Rectal smooth muscle tissue (tissue), 1 donor: ENCODE data around the gene HCN4.
A peak's percentile ranks its signal among the peaks of the same experiment; 100 is the strongest.

Source experiments
- H3K27ac ChIP-seq: one replicate; pipeline ENCODE4 v1.7.0; 2013; ENCODE audit warnings: low read depth, low read length, inconsistent platforms
- H3K27me3 ChIP-seq: one replicate; pipeline ENCODE4 v1.7.0; 2013; ENCODE audit warnings: low read length; ENCODE audit not compliant: control insufficient read depth, insufficient read depth
- H3K36me3 ChIP-seq: one replicate; pipeline ENCODE4 v1.7.0; 2013; ENCODE audit warnings: low read length; ENCODE audit not compliant: control insufficient read depth, insufficient read depth
- H3K4me1 ChIP-seq: one replicate; pipeline ENCODE4 v1.7.0; 2013; ENCODE audit warnings: low read length; ENCODE audit not compliant: control insufficient read depth, insufficient read depth
- H3K4me3 ChIP-seq: one replicate; pipeline ENCODE4 v1.7.0; 2013; ENCODE audit warnings: low read length
- H3K9ac ChIP-seq: one replicate; pipeline ENCODE4 v1.7.0; 2013; ENCODE audit warnings: low read length

HCN4 gene

DNA sequence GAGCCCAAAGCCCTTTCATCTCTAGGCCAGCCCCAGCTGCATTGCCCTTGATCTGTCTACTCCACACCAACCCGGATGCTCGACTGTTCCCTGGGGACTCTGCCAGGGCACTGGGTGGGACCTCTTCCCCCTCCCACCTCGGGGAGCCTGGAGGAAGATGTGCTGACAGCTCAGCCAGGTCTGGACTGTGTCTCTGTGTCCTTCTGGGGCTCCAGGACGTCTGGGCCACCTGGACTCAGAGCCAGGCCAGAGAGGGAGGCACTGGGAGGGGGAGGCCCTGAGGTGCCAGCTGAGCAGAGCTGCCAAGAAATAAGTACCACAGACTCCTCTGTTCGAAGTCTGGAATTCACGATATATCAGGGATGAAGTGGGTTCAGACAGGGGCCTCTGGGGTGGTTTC, 5.8 kb upstream of the HCN4 start:
- no peak overlapping the region for H3K27ac ChIP-seq
- H3K4me1 ChIP-seq = no peaks in the 10 kb centered on the region
- peaks cover 7% of the 10 kb centered on the region for H3K27me3 ChIP-seq
- no peaks in the 10 kb centered on the region for H3K36me3 ChIP-seq
- no peak overlapping the region for H3K9ac ChIP-seq
- no peak overlapping the region for H3K4me3 ChIP-seq

- Histone ChIP-seq H3K4me1 (no peaks in the 10 kb centered on the region), H3K9ac (no peak overlapping the region), H3K27me3 (peaks cover 14% of the 10 kb centered on the region), H3K4me3 (no peak overlapping the region), H3K36me3 (no peaks in the 10 kb centered on the region), H3K27ac (no peak overlapping the region)
Observed at GRCh38 chr15:73373221-73373620, 4.5 kb upstream of the HCN4 start.

- Histone ChIP-seq H3K9ac (no peak overlapping the region), H3K4me3 (no peak overlapping the region), H3K27me3 (peaks cover 15% of the 10 kb centered on the region), H3K36me3 (no peaks in the 10 kb centered on the region), H3K27ac (no peak overlapping the region), H3K4me1 (no peaks in the 10 kb centered on the region)
Observed at GRCh38 chr15:73371812-73372211, 3.1 kb upstream of the HCN4 start.

DNA sequence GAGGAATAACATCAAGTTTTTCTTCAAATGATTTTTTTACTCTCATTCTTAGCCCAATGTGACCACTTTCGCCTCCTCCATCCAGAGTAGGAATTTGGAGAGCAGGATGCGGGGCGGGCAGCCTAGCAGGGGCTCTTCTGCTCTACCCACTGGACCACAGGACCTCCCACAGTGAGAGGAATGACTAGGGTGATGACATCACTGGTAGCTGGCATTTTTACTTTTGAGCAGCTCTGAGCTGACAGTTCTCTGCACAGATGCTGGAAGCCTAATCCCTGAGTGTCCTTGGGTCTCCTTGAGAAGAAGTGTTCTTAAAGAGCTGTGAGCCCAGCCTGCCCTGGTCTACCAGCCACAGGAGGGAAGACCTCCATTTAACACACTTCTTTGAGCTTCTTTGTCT, 1.4 kb upstream of the HCN4 start:
- Histone ChIP-seq H3K4me3 (no peak overlapping the region), H3K36me3 (no peaks in the 10 kb centered on the region), H3K9ac (no peak overlapping the region), H3K4me1 (no peaks in the 10 kb centered on the region), H3K27ac (no peak overlapping the region), H3K27me3 (peaks cover 24% of the 10 kb centered on the region)

GRCh38 chr15:73369154-73369694, 466 bp upstream of the HCN4 start:
- Histone ChIP-seq H3K4me1 (no peaks in the 10 kb centered on the region), H3K4me3 (no peak overlapping the region), H3K36me3 (no peaks in the 10 kb centered on the region), H3K9ac (no peak overlapping the region), H3K27ac (no peak overlapping the region), H3K27me3 (peaks cover 25% of the 10 kb centered on the region)

DNA sequence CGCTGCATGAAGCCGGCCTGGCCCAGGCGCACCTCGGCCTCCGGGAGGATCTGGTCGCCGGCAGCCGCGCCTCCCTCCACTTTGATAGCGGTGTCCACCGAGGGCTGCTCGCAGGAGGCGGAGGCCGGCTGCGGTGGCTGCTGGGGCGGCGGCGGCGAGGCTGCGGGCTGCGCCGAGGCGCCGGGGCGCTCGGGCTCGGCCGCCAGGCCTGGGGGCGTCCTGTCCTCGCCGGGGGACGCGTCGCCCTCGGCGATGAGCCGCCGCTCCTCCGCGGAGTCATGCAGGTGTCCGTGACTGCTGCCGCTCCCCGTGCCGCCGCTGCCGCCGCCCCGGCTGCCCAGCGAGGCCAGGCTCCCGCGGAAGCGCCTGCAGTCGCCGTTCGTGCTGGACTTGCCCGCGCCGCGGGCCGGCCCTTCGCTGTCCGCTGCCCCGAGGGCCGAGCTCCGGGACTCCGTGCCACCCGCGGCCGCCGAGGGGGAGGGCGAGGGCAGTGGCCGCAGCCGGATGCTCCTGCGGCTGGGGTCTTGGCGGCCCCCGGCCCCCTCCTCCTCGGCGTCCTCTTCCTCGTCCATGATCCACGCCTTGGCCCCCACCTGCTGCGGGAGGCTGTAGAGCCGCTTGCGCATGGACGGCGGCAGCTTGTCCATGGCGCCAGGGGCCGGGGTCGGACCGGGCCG, 996 bp downstream of the HCN4 start:
- Histone ChIP-seq H3K27me3 (peaks cover 25% of the 10 kb centered on the region), H3K4me1 (no peaks in the 10 kb centered on the region), H3K4me3 (peak overlapping the region; percentile 4), H3K9ac (no peak overlapping the region), H3K27ac (no peak overlapping the region), H3K36me3 (no peaks in the 10 kb centered on the region)

DNA sequence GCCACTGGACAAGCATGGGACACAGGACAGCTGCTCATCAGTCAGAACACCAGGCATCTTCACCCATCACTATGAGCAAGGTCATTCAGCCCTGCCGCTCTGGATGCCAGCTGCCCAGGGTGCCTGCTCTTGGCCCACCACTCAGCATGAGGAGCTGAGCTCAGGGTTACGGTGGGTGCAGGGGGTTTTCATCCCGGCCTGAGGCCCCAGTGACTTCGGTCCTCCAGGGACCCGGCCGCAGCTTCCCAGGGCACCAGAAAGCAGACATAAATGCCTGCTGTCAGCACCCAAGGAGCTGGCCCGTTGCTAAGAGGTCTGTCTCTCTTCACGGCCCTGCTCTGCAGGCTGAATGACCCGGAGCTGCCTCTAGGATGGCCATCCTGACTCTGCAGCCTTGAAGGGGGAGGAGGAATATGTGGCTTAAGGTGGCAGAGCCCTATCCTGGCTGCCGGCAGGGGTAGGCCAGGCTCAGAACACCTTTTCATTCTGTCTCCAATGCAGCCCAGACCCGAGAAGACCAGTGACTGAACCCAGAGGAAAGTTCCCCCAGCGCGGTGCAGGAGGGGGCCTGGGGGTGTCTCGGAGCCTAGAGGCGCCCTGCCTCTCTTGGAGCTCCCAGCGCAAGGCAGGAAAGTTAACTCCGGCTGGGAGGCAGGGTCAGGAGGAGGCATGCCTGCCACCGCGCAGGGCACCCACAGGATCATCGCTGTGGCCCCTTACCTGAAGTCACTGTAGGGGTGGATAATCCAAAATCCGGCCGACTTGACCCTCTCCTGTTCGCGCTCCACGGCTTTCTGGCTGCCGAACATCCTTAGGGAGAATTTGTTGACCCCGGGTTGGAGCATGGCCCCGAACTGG, 1.8 kb downstream of the HCN4 start:
- no peak overlapping the region for H3K4me3 ChIP-seq
- H3K27ac ChIP-seq = no peak overlapping the region
- H3K4me1 ChIP-seq = no peaks in the 10 kb centered on the region
- H3K36me3 ChIP-seq = no peaks in the 10 kb centered on the region
- H3K9ac ChIP-seq = no peak overlapping the region
- peaks cover 29% of the 10 kb centered on the region for H3K27me3 ChIP-seq

GRCh38 chr15:73364070-73364469, 4.7 kb downstream of the HCN4 start:
- no peak overlapping the region for H3K9ac ChIP-seq
- no peaks in the 10 kb centered on the region for H3K4me1 ChIP-seq
- H3K27me3 ChIP-seq = peaks cover 16% of the 10 kb centered on the region
- H3K27ac ChIP-seq = no peak overlapping the region
- H3K36me3 ChIP-seq = no peaks in the 10 kb centered on the region
- H3K4me3 ChIP-seq = no peak overlapping the region

DNA sequence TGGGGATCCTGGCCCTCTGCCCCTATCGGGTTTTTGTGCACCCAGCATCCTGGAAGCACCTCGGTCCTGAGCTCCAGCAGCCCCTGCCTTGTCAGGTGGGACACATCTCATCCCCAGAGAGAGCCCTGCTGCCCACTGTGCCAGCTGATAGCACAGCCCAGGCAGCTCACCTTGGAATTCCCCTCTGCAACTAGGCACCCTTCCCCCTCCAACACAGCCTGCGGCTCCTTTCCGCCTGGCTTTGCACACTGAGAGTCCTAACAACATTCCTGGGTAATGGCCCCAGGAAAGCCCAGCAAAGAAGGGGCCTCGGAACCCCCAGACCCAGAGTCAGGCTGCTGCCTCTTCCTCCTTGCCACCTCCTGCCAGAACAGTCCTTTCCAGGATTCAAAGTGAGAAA, 5.9 kb downstream of the HCN4 start:
- H3K9ac ChIP-seq = no peak overlapping the region

GRCh38 chr15:73361337-73361736, 7.4 kb downstream of the HCN4 start:
- no peak overlapping the region for H3K4me3 ChIP-seq
- H3K27ac ChIP-seq = no peak overlapping the region
- peaks cover 9% of the 10 kb centered on the region for H3K27me3 ChIP-seq
- H3K4me1 ChIP-seq = no peaks in the 10 kb centered on the region
- H3K9ac ChIP-seq = no peak overlapping the region
- no peaks in the 10 kb centered on the region for H3K36me3 ChIP-seq

More for the DNA sequence above, 5.9 kb downstream of the HCN4 start:
- Histone ChIP-seq H3K27ac (no peak overlapping the region), H3K4me3 (no peak overlapping the region), H3K27me3 (peaks cover 15% of the 10 kb centered on the region), H3K36me3 (no peaks in the 10 kb centered on the region), H3K4me1 (no peaks in the 10 kb centered on the region)

GRCh38 chr15:73359651-73360050, 9.1 kb downstream of the HCN4 start:
- no peak overlapping the region for H3K4me3 ChIP-seq
- peaks cover 4% of the 10 kb centered on the region for H3K27me3 ChIP-seq
- H3K9ac ChIP-seq = no peak overlapping the region
- H3K4me1 ChIP-seq = no peaks in the 10 kb centered on the region
- H3K27ac ChIP-seq = no peak overlapping the region
- no peaks in the 10 kb centered on the region for H3K36me3 ChIP-seq

DNA sequence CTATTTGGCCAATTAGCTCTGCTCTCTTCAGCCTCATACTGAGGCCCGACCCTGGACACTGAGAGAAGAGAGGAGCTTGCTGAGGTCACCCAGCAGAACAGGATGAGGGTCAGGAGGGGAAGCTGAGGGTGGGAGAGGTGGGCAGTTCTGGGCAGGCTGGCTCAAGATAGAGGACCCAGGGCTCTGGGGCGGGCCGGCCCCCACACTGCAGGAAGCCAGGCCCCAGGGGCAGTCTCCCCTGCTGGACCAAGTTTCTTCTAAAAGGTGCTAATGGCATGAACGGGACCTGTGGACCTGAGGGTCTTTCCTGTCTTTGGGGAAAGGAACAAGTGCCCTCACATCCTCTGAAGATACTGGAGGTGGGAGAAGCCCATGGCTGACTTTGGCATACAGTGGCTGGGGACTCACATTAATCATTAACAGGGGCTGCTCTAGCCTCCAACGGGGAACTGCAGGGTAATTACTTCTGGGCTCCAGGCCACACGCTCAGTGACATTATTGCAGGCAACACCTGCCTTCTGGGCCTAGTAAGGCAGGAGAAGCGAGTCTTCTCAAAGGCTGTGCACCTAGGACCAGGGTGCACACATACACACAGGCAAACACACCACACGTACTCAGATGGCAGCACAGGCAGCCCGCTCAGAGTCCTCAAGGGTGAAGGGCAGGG, 10.6 kb downstream of the HCN4 start:
- H3K4me1 ChIP-seq = no peaks in the 10 kb centered on the region

More for the DNA sequence above, 10.6 kb downstream of the HCN4 start:
- Histone ChIP-seq H3K4me3 (no peak overlapping the region), H3K36me3 (no peaks in the 10 kb centered on the region), H3K9ac (no peak overlapping the region), H3K27ac (no peak overlapping the region), H3K27me3 (peaks cover 4% of the 10 kb centered on the region)
